Brain microvascular endothelial cell (primary cell): ENCODE measurements around the gene EPOP.
"Not testable (repeated sequence)": the region's sequence is repeated elsewhere in the genome, so short reads cannot be mapped to it uniquely, and the experiment has no call there.

Source experiments
- DNase-seq: peaks from one replicate; pipeline ENCODE4 v3.0.0-alpha.2; 2020
- H3K27ac ChIP-seq: fragments of 250-450 bp; sonication (Bioruptor Pico); 2 replicates; pipeline ENCODE4 v1.5.1; 2020; ENCODE audit warnings: mild to moderate bottlenecking, moderate library complexity
- H3K27me3 ChIP-seq: fragments of 250-450 bp; sonication (Bioruptor Pico); replicated peaks from 2 replicates; pipeline ENCODE4 v1.5.1; 2020; ENCODE audit warnings: mild to moderate bottlenecking
- H3K36me3 ChIP-seq: fragments of 250-450 bp; sonication (Bioruptor Pico); replicated peaks from 2 replicates; pipeline ENCODE4 v1.5.1; 2020; ENCODE audit warnings: mild to moderate bottlenecking
- H3K4me3 ChIP-seq: 2 replicates; pipeline ENCODE4 v1.5.1; 2011; ENCODE audit warnings: low read depth, mild to moderate bottlenecking, control low read depth, low read length, moderate library complexity
- CTCF ChIP-seq: IDR thresholded peaks from 2 replicates; pipeline ENCODE4 v1.5.1; 2011; ENCODE audit warnings: low read depth, mild to moderate bottlenecking, moderate library complexity, low read length, control low read depth, inconsistent platforms; ENCODE audit errors: missing control alignments
- in situ Hi-C: cut with HindIII; loops from 2 replicates; pipeline ENCODE4 v1.10.0; 2017; ENCODE audit warnings: low sequenced_read_pairs, low pct_ligation_motif_present

Gene EPOP

GRCh38 chr17:38657824-38658740, 16.7 kb downstream of the EPOP start:
- Histone ChIP-seq H3K36me3 (no peaks in the 10 kb centered on the region), H3K27me3 (peaks cover 14% of the 10 kb centered on the region), H3K4me3 (no peak overlapping the region), H3K27ac (no peak overlapping the region)
- DNase-seq, result no peak
- in situ Hi-C loops, result no loop called here
- TF ChIP-seq CTCF, result no peak

- Histone ChIP-seq H3K27me3 (peaks cover 14% of the 10 kb centered on the region), H3K36me3 (no peaks in the 10 kb centered on the region), H3K27ac (no peak overlapping the region), H3K4me3 (no peak overlapping the region)
- no peak for DNase-seq
- in situ Hi-C loops, result no loop called here
- TF ChIP-seq CTCF, result no peak
Observed at GRCh38 chr17:38656959-38657823, 17.6 kb downstream of the EPOP start.

GRCh38 chr17:38654411-38655398, 20.1 kb downstream of the EPOP start:
- no peaks in the 10 kb centered on the region for H3K36me3 ChIP-seq
- no peak overlapping the region for H3K4me3 ChIP-seq
- no peak for DNase-seq
- TF ChIP-seq CTCF, result no peak
- H3K27me3 ChIP-seq, result peaks cover 14% of the 10 kb centered on the region
- in situ Hi-C loops, result no loop called here
- no peak overlapping the region for H3K27ac ChIP-seq

GRCh38 chr17:38653679-38654078, 21.1 kb downstream of the EPOP start:
- DNase-seq, result no peak
- no peak for TF ChIP-seq CTCF
- peaks cover 14% of the 10 kb centered on the region for H3K27me3 ChIP-seq
- in situ Hi-C loops, result no loop called here
- no peaks in the 10 kb centered on the region for H3K36me3 ChIP-seq
- H3K27ac ChIP-seq, result no peak overlapping the region
- no peak overlapping the region for H3K4me3 ChIP-seq

GRCh38 chr17:38653230-38653629, 21.5 kb downstream of the EPOP start:
- in situ Hi-C loops, result no loop called here
- Histone ChIP-seq H3K27ac (no peak overlapping the region), H3K27me3 (peaks cover 14% of the 10 kb centered on the region), H3K4me3 (no peak overlapping the region), H3K36me3 (no peaks in the 10 kb centered on the region)
- no peak for DNase-seq
- no peak for TF ChIP-seq CTCF

- H3K4me3 ChIP-seq, result not testable (repeated sequence)
Observed at GRCh38 chr17:38650653-38651173, 24.0 kb downstream of the EPOP start.

More at GRCh38 chr17:38650653-38651173, 24.0 kb downstream of the EPOP start:
- H3K27ac ChIP-seq, DNase-seq, in situ Hi-C loops, H3K36me3 ChIP-seq: not testable (repeated sequence)
- H3K27me3 ChIP-seq, result peaks cover 14% of the 10 kb centered on the region
